SJSA1 (cell line): ENCODE results near the gene RBM44. TPM values are rescaled to one million over a fixed set of nuclear protein-coding genes. Genes with fewer than 3 reads are reported as not detected.
"Not testable (repeated sequence)": the region's sequence is repeated elsewhere in the genome, so short reads cannot be mapped to it uniquely, and the experiment has no call there.

Experiments
- DNase-seq, 2 experiments: peaks; one replicate each; pipeline ENCODE4 v3.0.0-alpha.2; 2015 to 2020; ENCODE audit warnings: low spot score in 2 of 2, low read depth in 1 of 2
- H3K27ac ChIP-seq: fragments of 250-450 bp; sonication (Bioruptor Pico); 2 replicates; pipeline ENCODE4 v1.5.1; 2020; ENCODE audit warnings: mild to moderate bottlenecking, moderate library complexity
- H3K27me3 ChIP-seq: fragments of 250-450 bp; sonication (Bioruptor Pico); replicated peaks from 2 replicates; pipeline ENCODE4 v1.5.1; 2020; ENCODE audit warnings: mild to moderate bottlenecking, moderate library complexity
- H3K36me3 ChIP-seq: fragments of 250-450 bp; sonication (Bioruptor Pico); 2 replicates; pipeline ENCODE4 v1.5.1; 2020; ENCODE audit warnings: mild to moderate bottlenecking
- H3K4me1 ChIP-seq: fragments of 250-450 bp; sonication (Bioruptor Pico); replicated peaks from 2 replicates; pipeline ENCODE4 v1.6.1; 2021; ENCODE audit warnings: mild to moderate bottlenecking
- H3K4me3 ChIP-seq: fragments of 250-450 bp; sonication (Bioruptor Pico); 2 replicates; pipeline ENCODE4 v1.5.1; 2020; ENCODE audit warnings: mild to moderate bottlenecking
- H3K9me3 ChIP-seq: fragments of 250-450 bp; sonication (Bioruptor Pico); replicated peaks from 2 replicates; pipeline ENCODE4 v1.5.1; 2020; ENCODE audit warnings: mild to moderate bottlenecking
- total RNA-seq: library from RNA; depleted of rRNA; stranded (reverse); fragments of >200 nt; shearing (Covaris generic); gene quantifications from 2 replicates; pipeline ENCODE4 v1.2.3, GENCODE V29; 2014; rRNA removed

The RBM44 gene
- total RNA-seq = 0.08 and 0.19 TPM in 2 replicates

GRCh38 chr2:237798236-237799059 is at the start of gene RBM44:
Gene RBM44, plus strand, starts transcription at chr2:237798779. Its CDS starts 14,831 bp downstream, at chr2:237813610.
- H3K36me3 ChIP-seq = no peaks in the 10 kb centered on the region
- H3K9me3 ChIP-seq = no peaks in the 10 kb centered on the region
- H3K27me3 ChIP-seq = no peaks in the 10 kb centered on the region
- no peaks in the 10 kb centered on the region for H3K4me1 ChIP-seq
- no peak within 1 kb of the TSS for H3K27ac ChIP-seq
- no peak for DNase-seq
- no peak within 1 kb of the TSS for H3K4me3 ChIP-seq

GRCh38 chr2:237749002-237749401 is 49.6 kb upstream of the RBM44 start:
- H3K9me3 ChIP-seq = no peaks in the 10 kb centered on the region
- no peaks in the 10 kb centered on the region for H3K27me3 ChIP-seq
- no peak for DNase-seq
- H3K27ac ChIP-seq = no peak overlapping the region
- H3K36me3 ChIP-seq = peaks cover 73% of the 10 kb centered on the region
- H3K4me1 ChIP-seq = peaks cover 5% of the 10 kb centered on the region
- H3K4me3 ChIP-seq = no peak overlapping the region

GRCh38 chr2:237749961-237750360 is 48.6 kb upstream of the RBM44 start:
- Histone ChIP-seq H3K27ac (no peak overlapping the region), H3K36me3 (peaks cover 76% of the 10 kb centered on the region), H3K4me1 (no peaks in the 10 kb centered on the region), H3K27me3 (no peaks in the 10 kb centered on the region), H3K4me3 (no peak overlapping the region), H3K9me3 (no peaks in the 10 kb centered on the region)
- no peak for DNase-seq

GRCh38 chr2:237750441-237750840 is 48.1 kb upstream of the RBM44 start:
- H3K36me3 ChIP-seq = peaks cover 81% of the 10 kb centered on the region

GRCh38 chr2:237752761-237753165 is 45.8 kb upstream of the RBM44 start:
- DNase-seq = no peak
- Histone ChIP-seq H3K4me1 (no peaks in the 10 kb centered on the region), H3K27me3 (no peaks in the 10 kb centered on the region), H3K9me3 (no peaks in the 10 kb centered on the region), H3K4me3 (no peak overlapping the region), H3K36me3 (peaks cover 88% of the 10 kb centered on the region), H3K27ac (no peak overlapping the region)

More at GRCh38 chr2:237750441-237750840, 48.1 kb upstream of the RBM44 start:
- not testable (repeated sequence) for H3K27me3 ChIP-seq, H3K4me1 ChIP-seq, H3K27ac ChIP-seq, H3K9me3 ChIP-seq, DNase-seq, H3K4me3 ChIP-seq

GRCh38 chr2:237754182-237754581 is 44.4 kb upstream of the RBM44 start:
- Histone ChIP-seq H3K4me3 (no peak overlapping the region), H3K36me3 (peaks cover 87% of the 10 kb centered on the region), H3K27ac (no peak overlapping the region), H3K27me3 (no peaks in the 10 kb centered on the region), H3K9me3 (no peaks in the 10 kb centered on the region), H3K4me1 (no peaks in the 10 kb centered on the region)
- DNase-seq = no peak

- no peak for DNase-seq
- H3K36me3 ChIP-seq = peaks cover 87% of the 10 kb centered on the region
- no peaks in the 10 kb centered on the region for H3K27me3 ChIP-seq
- no peaks in the 10 kb centered on the region for H3K9me3 ChIP-seq
- no peaks in the 10 kb centered on the region for H3K4me1 ChIP-seq
- no peak overlapping the region for H3K27ac ChIP-seq
- no peak overlapping the region for H3K4me3 ChIP-seq
These were observed 43.8 kb upstream of the RBM44 start for GRCh38 chr2:237754626-237755248.

- no peak for DNase-seq
- peaks cover 87% of the 10 kb centered on the region for H3K36me3 ChIP-seq
- H3K9me3 ChIP-seq = no peaks in the 10 kb centered on the region
- no peak overlapping the region for H3K27ac ChIP-seq
- H3K4me1 ChIP-seq = peaks cover 13% of the 10 kb centered on the region
- H3K27me3 ChIP-seq = no peaks in the 10 kb centered on the region
- no peak overlapping the region for H3K4me3 ChIP-seq
These were observed 41.0 kb upstream of the RBM44 start for GRCh38 chr2:237757616-237758015.

GRCh38 chr2:237758185-237758584 is 40.4 kb upstream of the RBM44 start:
- Histone ChIP-seq H3K4me3 (no peak overlapping the region), H3K36me3 (peaks cover 81% of the 10 kb centered on the region), H3K4me1 (peaks cover 13% of the 10 kb centered on the region), H3K27ac (no peak overlapping the region), H3K9me3 (no peaks in the 10 kb centered on the region), H3K27me3 (no peaks in the 10 kb centered on the region)
- no peak for DNase-seq

- Histone ChIP-seq H3K27ac (no peak overlapping the region), H3K4me3 (no peak overlapping the region), H3K36me3 (peaks cover 78% of the 10 kb centered on the region), H3K9me3 (no peaks in the 10 kb centered on the region), H3K27me3 (no peaks in the 10 kb centered on the region), H3K4me1 (peaks cover 13% of the 10 kb centered on the region)
- peak in 1 of 2 experiments; percentile 33 for DNase-seq
These were observed 39.4 kb upstream of the RBM44 start for GRCh38 chr2:237759176-237759575.

- Histone ChIP-seq H3K27ac (no peak overlapping the region), H3K4me1 (peaks cover 13% of the 10 kb centered on the region), H3K36me3 (peaks cover 64% of the 10 kb centered on the region), H3K27me3 (no peaks in the 10 kb centered on the region), H3K4me3 (no peak overlapping the region), H3K9me3 (no peaks in the 10 kb centered on the region)
- peak in 1 of 2 experiments; percentile 34 for DNase-seq
These were observed 37.8 kb upstream of the RBM44 start for GRCh38 chr2:237760506-237761502.

GRCh38 chr2:237762291-237763182 is 36.0 kb upstream of the RBM44 start:
- not testable (repeated sequence) for H3K9me3 ChIP-seq, H3K4me3 ChIP-seq, H3K27ac ChIP-seq, H3K27me3 ChIP-seq
- Histone ChIP-seq H3K36me3 (peaks cover 63% of the 10 kb centered on the region), H3K4me1 (peaks cover 13% of the 10 kb centered on the region)
- DNase-seq = peak in 1 of 2 experiments; percentile 36

- no peak for DNase-seq
- Histone ChIP-seq H3K27me3 (no peaks in the 10 kb centered on the region), H3K9me3 (no peaks in the 10 kb centered on the region)
These were observed 34.8 kb upstream of the RBM44 start for GRCh38 chr2:237763812-237764211.

More at GRCh38 chr2:237763812-237764211, 34.8 kb upstream of the RBM44 start:
- Histone ChIP-seq H3K4me3 (no peak overlapping the region), H3K4me1 (peaks cover 13% of the 10 kb centered on the region), H3K27ac (no peak overlapping the region), H3K36me3 (peaks cover 51% of the 10 kb centered on the region)
